Activated CD4-positive, CD25-positive, alpha-beta regulatory T cell treated with anti-CD3 and anti-CD28 coated beads, Interleukin-2, amount 50 U/mL, for 24 hours (primary cell): ENCODE data around the gene SIAH3.

Experiments used
- ATAC-seq, 2 donors: fragments of 150-1000 bp; cut with Tn5 transposase; one replicate each; pipeline ENCODE4 v1.10.0; 2021; ENCODE audit warnings: mild to moderate bottlenecking in 1 of 2, moderate library complexity in 1 of 2

The SIAH3 gene

GRCh38 chr13:45820106-45820838, 31.3 kb downstream of the SIAH3 start:
- ATAC-seq, result no peak

GRCh38 chr13:45817833-45818232, 33.7 kb downstream of the SIAH3 start:
- no peak for ATAC-seq

GRCh38 chr13:45816427-45816826, 35.1 kb downstream of the SIAH3 start:
- ATAC-seq, result no peak

GRCh38 chr13:45812695-45813372, 38.7 kb downstream of the SIAH3 start:
- no peak for ATAC-seq

GRCh38 chr13:45811891-45812694, 39.5 kb downstream of the SIAH3 start:
- no peak for ATAC-seq

- peak; percentile 36 to 56 for ATAC-seq
These were observed 41.7 kb downstream of the SIAH3 start for GRCh38 chr13:45809801-45810394.

- ATAC-seq, result no peak
These were observed 42.6 kb downstream of the SIAH3 start for GRCh38 chr13:45808925-45809324.

GRCh38 chr13:45807520-45808099, 43.9 kb downstream of the SIAH3 start:
- ATAC-seq, result no peak

GRCh38 chr13:45800485-45800884, 51.1 kb downstream of the SIAH3 start:
- ATAC-seq, result no peak

- ATAC-seq, result no peak
These were observed 52.1 kb downstream of the SIAH3 start for GRCh38 chr13:45799451-45799850.

- no peak for ATAC-seq
These were observed 52.7 kb downstream of the SIAH3 start for GRCh38 chr13:45798851-45799250.

- ATAC-seq, result no peak
These were observed 54.9 kb downstream of the SIAH3 start for GRCh38 chr13:45796426-45797235.

GRCh38 chr13:45792827-45793303, 58.7 kb downstream of the SIAH3 start:
- no peak for ATAC-seq

GRCh38 chr13:45788011-45788410, 63.5 kb downstream of the SIAH3 start:
- ATAC-seq, result no peak

- ATAC-seq, result no peak
These were observed 64.2 kb downstream of the SIAH3 start for GRCh38 chr13:45787346-45787745.

- no peak for ATAC-seq
These were observed 65.1 kb downstream of the SIAH3 start for GRCh38 chr13:45786293-45786920.

- ATAC-seq, result peak; percentile 11 to 21
These were observed 66.5 kb downstream of the SIAH3 start for GRCh38 chr13:45784755-45785675.

- no peak for ATAC-seq
These were observed 68.1 kb downstream of the SIAH3 start for GRCh38 chr13:45783346-45784043.

GRCh38 chr13:45782327-45783045, 69.1 kb downstream of the SIAH3 start:
- ATAC-seq, result no peak
